ENCODE results near the gene GPC4.

The GPC4 gene

DNA sequence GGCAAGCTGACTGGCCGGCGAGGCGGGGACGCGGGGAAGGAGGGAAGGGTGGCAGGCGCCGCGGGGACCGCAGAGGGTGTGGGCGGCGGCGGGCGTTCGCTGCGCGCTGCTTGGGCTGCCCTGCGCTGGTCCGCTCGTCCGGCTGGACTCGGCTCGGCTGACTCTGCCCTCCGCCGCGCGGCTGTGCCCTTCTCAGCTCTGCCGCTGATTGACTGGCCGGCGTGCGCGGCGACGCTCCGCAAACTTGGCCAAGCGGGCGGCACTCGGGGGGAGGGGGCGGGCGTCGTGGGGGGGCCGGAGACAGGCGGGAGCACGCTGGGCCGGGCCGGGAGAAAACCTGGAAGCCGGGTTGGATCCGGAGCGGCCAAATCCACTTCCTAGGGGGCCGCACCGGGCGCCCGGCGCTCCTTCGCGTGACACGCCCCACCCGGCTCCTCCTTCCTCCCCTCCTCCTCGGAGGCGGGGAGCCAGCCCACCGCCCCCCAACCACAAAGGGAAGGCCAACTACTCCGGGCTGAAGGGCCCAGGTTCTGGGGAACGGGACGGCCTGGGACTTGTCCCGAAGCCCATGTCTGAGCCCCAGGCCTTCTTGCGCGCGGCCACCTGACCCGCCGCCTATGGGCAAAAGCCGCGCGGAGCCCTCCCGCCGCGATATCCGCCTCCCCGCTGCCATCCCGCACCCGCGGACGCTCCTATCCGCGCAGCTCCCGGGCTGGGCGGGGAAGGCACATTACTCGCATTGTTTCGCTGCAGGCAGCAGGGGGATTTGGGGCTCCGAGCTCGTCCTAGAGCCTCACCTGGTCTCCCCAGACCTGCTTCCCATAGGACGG, at the start of gene GPC4:
TSS of gene GPC4 (minus strand) at position 214 of the 830 bp plus-strand sequence. CDS start 524 bp downstream, outside the sequence.
- DNase-seq, result peak; percentile 7 to 17

DNA sequence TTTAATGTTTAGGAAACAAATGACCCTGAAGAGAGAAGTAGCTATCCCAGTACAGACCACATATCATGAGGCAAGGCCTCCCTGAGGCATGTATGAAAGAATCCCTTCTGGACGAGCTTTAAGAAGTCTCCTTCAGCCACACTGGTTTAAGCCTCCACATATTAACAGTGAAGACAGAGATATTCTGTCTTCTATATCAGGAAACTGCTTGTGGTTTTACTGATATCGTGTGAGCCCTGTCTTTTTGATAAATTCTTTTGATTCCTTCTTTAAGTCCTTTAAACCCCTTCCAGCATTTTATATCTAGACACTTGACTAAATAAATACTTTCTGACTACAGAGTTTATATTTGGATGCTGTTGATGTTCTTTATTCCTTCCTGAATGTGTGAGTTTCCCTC, 45.9 kb upstream of the GPC4 start:
- no peak for DNase-seq

DNA sequence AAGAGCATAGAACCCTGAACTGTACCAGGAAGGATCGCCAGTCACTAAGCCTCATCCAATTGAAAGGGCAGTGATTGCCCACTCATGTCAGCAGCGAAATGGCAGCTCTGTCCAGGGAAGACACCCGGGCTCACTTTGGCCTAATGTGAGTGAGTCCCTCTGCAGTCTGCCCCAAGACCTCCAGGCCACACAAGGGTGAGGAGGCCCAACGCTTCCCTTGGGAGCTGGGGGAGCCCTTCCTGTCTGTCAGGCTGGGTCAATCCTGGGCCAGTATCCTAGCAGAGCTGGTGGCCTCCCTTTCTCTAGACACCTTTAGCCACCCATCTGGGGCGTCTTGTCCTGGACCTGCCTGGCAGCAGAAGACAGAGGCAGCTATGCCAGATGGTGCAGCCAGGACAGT, 39.6 kb upstream of the GPC4 start:
- no peak for DNase-seq

DNA sequence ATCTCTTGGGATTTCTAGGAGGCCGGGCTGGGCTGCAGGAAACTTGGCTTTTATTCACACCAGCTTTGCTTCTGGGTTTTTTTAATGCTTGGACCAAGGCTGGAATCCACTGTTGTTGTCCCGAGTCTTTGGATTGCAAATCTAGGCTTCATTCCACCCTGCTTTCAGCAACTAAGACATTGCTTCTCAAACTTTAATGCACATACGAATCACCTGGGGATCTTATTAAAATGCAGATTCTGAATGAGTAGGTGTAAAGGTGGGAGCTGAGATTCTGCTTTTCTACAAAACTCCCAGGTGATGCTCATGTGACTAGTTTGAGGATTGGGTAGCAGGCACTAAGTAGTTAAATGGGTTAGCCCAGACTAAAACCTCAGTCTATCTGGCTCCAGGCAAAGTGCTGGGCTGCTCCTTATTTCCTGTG, 39.2 kb upstream of the GPC4 start:
- no peak for DNase-seq

DNA sequence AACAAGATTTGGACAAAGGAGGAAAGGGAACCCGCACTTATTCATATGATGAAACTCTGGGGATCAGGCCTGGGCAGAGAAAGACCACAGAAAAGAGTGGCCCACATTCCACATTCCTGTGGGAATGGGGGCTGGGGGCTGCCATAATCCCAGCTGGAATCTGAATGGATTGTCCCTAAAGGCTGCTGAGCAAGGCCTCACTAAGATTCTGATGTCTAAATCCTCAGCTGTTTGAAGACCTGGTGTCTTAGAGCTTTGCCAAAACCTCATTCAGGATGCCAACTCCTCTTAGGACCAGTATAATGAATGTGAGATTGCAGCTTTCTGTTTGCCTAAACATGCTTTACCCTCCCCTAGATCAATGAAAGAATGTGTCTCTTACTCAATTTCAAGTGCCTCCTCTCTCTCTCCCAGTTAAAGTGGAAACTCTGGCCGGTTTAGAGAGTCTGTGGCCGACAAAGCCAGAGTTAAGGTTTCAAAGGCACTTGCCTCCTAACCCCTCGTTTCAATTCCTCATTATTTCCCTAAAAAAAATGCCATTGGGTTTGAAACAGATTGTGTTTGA, 33.3 kb upstream of the GPC4 start:
- no peak for DNase-seq

DNA sequence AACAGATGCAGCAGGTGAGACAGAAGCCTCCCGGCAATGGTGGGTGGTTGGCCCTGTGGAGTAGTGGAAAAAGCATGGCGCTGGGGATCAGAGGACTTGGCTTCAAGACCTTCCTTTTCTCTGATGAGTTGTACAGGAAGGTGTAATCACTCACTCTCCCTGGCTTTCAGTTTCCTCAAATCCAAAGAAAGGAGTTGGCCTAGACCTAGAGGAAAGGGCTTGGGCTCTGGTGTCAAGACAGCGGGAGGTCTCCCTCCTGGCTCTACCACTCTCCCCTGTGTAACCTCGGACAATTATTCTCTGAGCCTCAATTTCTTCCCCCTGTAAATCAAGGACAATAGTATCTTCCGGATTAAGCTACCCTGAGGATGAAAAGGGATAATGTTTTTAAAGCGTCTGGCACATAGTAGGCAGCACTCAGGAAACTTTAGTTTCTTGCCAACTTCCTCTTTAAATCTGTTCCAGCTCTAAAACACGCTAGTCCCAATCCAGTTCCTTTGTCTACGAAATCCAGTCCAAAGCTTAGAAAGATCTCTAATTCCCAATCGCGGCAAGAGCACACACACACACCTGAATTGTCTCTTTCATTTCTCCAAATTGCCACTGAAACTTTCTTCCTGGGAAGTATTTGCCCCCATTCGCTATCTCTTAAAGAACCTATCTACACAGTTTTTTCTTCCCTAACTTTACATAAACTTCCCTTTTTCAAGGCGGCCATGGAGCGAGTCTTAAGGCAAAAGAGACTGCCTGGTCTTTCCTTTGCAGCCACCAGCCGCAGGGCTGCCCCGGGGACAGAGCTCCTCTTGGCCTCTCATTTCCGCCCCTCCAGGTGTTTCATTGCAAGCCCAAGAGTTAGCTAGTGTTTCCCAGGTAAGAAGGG, 29.9 kb upstream of the GPC4 start:
- peak; percentile 7 to 31 for DNase-seq

DNA sequence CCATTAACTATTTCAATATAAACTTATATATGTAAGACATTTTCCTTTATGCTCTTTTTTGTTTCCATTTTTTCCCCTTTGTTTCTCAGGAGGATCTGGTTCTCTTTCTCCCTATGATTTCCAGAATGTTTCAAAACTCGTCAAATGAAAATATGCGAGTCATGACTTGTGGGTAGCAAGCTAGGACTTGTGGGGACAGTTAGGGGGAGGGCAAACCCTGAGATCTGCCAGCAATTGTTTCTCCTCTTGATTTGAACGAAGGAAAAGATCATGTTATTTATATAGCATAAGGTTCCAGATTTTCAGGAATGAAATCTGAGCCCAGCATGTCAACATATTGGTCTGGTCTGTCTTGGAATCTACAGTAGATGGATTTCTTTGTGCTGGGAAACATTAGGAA, 28.9 kb upstream of the GPC4 start:
- DNase-seq, result no peak

DNA sequence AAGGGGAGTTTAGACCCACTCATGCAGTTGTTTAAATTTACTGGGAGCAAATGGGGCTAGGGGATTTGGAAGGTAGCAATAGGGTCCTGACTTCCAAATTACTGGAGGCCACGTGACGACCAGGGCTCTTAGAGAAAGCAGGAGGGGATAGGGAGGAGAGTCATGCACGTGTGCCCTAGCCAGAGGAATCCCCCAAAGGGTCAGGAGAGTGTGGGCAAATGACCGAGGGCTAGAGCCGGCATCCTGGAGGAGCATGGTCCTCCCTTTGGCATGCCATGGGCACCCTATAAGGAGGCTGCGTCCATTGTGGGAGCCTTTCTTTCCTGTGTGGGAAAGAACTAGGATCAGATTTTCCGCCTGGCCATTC, 25.5 kb upstream of the GPC4 start:
- DNase-seq, result no peak

DNA sequence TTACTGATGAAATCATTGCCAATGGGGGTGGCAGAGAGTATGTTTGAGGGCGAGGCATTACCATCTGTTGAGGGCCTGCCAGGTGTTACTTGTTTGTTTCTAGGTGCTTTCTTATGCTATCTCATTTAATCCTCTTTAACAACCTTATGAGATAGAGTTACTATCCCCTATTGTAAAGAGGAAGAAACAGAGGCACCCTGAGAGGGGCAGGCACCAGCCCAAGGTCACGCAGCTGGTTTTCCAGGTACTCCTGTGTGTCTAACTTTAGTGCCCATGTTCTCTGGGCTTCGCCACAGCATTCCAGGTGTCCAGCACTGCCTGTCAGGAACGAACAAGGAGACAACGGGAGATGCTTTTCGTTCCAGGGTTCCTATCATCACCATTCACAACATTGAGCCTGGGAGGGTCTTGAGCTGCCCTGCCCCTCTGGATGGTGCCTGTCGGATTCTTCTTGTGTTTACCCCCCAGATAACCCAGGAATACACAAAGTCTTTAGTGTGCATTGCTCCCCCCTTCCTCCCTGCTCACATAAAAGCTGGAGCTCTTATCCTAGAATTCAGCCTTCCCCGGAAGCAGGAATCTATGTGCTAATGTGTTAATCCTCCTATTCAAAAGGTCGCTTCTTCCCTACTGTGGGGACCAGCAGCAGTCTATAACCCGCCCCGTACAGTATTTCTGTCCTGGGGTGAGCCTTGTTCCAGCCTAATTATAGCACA, 24.9 kb upstream of the GPC4 start:
- no peak for DNase-seq

DNA sequence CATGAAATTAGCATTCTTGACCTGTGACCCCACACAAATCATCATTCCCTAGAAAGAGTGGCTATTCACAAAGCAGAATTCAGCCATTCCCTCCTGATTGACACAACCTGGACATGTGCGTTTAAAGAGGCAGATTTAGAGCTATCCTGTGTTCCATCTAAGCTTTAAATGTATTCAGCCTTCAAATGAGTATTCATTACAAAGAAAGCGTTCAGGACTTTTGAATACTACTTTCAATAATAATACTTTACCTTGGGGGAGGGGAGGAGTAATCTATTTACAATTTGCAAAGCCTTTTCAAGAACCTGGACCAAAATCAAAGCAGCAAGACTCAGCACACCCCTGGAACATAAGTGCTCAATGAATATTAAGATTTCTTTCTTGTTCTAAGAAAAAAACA, 22.5 kb upstream of the GPC4 start:
- DNase-seq, result no peak

DNA sequence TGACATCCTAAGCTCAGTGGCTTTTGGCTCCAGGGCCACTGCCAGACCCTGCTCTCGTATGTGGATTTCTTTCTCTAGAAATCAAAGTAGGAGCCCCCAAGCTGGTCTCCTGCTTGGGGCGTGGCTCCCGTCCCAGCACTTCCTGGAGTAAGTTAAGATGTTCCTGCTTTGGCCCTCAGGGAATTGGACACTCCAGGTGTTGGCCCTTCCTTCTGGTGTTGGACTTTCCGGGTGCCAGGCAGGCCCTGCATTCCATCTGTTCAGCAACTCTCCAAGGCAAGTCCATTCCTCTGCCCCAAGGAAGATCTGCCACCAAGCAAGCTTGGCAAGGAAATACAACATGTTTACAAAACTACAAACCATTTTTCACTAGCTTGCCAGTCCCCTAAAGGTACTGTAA, 22.1 kb upstream of the GPC4 start:
- no peak for DNase-seq

DNA sequence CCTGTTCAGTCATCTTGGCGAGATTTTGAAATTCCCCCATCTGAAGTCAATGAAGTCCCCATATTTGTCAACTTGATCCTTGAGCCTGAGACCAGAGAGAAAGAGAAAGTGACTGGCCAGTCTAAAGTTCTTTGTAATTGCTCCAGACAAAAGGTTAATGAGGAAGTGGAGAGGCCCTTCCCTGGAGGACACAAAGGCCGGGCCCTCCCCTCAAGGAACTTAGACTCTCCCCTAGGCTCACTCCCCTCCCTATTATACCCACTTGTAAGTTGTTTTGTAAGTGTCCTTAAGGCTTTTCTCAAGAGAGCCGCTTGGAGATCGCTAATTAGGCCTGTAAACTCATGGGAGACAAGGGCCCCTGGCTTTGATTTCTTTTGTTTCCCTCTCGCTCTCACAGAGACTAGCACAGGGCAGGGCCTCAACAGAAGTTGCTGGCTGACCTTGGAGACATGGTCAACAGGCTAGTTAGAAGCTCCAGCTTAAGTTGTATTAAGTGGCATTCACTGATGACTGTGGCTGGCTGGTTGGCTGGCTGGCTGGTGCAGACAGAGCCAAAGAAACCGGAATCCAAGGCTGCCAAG, 20.3 kb upstream of the GPC4 start:
- no peak for DNase-seq

DNA sequence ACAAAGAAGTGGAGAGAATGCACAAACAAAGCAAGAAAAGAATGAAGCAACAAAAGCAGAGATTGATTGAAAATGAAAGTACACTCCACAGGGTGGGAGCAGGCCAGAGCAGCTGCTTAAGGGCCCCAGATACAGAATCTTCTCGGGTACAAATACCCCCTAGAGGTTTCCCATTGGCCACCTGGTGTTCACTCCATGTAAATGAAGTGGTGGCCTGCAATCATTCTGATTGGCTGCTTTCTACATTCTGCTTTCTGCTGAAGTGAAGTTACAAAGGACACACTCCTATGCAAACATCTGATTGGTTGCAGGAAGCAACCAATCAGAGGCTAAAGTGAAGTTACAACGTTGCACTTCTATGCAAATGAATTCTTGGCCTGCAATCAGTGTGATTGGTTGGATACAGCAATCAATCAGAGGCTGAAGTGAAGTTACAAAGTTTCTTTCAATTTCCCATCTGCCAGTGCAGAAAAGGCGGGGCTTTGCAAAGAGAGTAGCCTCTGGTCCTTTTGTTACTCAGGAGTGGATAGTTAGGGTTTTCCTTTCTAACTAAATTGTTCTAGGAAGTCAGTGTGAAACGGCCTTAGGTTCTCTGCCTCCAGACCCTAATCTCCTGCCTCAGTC, 19.0 kb upstream of the GPC4 start:
- no peak for DNase-seq

DNA sequence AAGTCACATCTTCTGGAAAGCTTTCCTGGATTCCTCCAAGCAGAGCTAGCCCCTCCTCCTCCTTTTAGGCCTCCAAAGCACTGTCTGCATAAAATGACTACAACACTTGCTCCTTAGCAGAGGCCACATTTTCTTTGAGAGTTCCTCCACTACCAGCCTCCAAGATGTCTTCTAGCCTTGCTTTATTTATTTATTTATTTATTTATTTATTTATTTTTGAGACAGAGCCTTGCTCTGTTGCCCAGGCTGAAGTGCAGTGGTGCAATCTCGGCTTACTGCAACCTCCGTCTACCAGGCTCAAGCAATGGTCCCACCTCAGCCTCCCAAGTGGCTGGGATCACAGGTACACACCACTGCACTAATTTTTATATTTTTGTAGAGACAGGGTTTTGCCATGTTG, 4.6 kb upstream of the GPC4 start:
- DNase-seq, result no peak

DNA sequence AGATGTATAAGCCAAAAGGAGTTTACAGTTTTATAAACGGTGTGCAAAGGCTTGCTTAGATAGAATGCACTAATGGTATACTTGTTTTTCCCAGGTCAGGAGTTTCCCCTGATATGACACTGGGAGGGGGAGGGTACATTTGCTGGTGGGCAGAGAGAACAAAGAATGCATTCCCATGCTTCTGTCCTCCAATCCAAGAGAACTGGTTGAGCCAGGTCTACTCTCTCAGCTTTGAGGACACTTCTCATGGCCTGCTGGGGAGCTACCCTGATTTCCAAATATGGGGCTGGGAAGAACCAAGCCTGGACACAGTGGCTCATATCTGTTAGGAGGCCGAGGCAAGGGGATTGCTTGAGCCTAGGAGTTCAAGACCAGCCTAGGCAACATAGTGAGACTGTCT, 3.3 kb upstream of the GPC4 start:
- DNase-seq, result no peak

DNA sequence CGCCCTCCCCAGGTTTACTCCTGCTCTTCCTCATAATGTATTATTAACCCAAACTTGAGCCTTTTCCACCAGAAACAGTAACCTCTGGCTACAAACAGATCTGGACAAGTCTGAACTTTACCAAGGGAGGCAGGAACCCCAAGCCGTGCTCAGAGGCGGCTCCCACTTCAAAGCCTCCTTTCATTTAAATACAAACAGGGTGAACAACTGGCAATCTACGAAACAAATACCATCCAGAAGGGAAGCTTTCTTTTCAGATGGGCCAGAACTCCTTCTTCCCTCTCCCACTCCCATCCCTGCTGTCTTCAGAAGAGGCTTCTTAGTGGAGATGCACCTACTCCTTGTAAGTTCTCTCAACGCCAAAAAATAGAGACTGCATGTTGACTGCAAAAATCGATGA, 2.1 kb upstream of the GPC4 start:
- no peak for DNase-seq

DNA sequence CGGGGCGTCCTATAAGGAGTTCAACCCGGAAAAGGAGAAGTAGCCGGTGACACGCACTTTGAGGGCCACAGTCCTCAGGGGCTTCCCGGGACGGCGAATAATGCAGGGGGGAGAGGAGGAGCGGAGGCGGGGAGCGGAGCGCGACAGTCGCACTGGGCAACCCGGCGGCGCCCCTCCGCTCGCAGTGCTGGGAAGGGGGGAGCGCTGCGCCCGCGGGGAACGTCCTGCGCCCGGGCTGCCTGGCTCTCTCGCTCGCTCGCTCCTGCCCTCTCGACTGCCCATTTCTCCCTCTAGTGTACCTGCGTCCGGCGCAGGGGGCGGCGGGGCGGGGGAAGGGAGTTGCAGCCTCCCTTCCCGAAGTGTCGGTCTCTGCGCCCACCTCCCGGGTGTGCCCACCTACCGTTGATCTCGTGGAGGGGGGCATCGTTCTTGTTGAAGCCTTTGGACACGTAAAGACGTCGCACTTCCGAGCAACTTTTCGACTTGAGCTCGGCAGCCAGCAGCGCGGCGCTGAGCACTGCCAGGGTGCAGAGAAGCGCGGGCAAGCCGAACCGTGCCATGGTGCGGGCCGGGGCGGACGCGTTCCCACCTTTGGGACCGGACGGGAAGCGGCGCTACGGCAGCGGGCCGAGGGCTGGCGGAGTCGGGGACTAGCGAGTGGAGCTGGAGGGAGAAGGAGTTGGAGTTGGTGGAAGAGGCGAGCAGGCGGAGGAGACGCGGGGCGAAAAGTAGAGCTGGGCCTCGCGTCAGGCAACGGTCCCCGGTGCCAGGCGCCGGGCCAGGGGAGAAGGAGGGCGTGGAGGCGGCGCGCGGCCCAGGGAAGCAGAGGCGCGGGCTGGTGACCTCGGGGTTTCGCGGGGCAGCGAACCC, 648 bp downstream of the GPC4 start:
- DNase-seq, result no peak

DNA sequence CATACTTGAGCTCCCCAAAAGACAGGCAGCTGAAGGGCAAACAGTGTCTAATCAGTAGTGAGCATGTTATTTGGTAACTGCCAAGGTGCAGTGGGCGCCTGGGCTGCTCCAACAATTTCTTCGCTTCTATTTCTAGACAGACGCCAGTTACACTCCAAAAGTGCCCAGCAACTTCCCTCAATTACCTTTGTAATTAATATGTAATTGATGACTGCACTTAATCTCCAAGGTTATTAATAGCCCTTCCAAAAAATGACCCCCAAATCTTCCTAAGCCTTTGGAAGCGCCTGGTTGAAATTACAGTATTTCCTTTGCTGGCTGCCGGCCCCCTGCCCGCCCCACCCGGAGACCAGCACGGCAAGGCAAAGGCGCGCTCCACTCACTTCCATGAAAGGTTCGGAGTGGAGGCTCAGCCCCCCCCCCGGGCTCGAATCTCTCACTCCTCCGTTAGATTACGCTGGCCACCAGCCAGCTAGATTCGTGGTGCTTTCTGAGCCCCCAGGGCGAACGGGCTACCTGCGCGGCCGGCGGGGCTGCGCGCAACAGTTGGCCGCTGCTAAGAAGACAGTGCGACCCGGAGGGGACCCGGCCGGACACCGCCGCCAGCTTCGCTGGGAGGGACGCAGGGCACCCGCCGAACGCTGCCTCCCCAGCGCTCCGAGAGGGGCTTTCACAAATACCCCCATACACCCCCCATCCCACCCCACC, 1.9 kb downstream of the GPC4 start:
- no peak for DNase-seq

DNA sequence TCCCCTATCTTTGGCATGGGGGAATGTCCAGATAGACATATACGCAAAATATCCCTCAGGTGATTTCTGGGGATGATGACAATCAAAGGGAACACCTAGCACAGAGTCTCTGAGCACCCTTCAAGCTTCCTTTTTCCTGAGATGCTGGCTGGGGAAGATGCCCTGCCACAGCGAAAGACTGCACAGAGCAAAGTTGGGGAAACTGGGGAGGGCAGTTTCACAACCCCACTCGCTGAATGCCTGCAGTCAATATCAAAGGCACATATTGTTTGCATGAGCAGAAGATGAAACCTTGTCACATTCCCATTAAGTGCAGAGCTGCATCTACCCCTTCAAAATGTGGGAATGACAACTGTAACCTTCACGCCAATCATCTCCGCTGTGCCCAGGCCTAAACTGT, 2.6 kb downstream of the GPC4 start:
- DNase-seq, result no peak

DNA sequence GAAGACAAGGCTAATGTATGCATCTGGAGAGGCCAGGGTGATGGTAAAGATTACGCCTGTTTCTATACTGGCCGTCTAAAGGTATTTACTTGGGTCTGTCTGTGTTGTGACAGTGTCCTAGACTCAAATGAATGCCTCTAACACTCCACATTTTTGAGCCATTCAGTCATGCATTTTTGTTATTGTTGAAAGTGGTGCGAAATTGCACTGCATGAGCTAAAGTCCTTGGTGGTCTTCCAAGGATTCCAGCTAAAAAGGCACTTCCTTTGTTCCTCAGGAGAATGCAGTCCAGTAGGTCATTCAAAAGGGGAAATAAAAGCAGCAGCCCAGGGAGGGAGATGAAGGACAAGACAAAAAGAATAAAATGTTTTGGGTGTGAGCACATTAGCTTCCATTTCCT, 3.0 kb downstream of the GPC4 start:
- no peak for DNase-seq

DNA sequence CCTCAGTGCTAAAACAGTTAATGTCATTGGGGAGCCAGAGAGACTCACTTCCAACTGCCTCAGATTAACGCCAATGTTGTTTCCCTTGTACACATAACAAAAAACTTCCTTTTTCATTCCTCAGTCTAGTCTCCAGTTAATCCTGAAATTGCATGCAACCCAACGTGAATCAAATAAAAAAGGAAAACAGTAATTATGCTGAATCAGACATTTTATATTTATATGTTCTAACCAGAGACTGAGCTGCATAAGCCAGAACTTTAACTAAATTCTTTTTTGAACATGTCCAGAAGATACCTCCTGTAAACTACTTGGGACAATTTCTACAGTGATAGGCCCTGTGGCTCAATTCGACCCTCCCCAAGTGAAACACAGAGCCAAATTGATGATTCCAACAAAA, 4.7 kb downstream of the GPC4 start:
- no peak for DNase-seq
